Thyroid gland (tissue), 4 donors: Measurements from ENCODE around the gene USP6.

Experiments
- POLR2A ChIP-seq, 2 donors: fragments of 450-650 bp; IDR thresholded peaks; one replicate each; pipeline ENCODE4 v1.6.1; 2017; ENCODE audit warnings: antibody characterized with exemption in 2 of 2, mild to moderate bottlenecking in 2 of 2, moderate library complexity in 1 of 2
- TF ChIP-seq, protein P1 (sequence below), 6 experiments: fragments of 200-600 bp in 3 of 6; fragments of 450-650 bp in 3 of 6; sonication (generic) in 3 of 6; IDR thresholded peaks; one replicate each; pipeline ENCODE4 v1.5.1; 2016 to 2019; ENCODE audit warnings: antibody characterized with exemption in 6 of 6, mild to moderate bottlenecking in 2 of 6, inconsistent platforms in 1 of 6, moderate library complexity in 1 of 6

DNA sequence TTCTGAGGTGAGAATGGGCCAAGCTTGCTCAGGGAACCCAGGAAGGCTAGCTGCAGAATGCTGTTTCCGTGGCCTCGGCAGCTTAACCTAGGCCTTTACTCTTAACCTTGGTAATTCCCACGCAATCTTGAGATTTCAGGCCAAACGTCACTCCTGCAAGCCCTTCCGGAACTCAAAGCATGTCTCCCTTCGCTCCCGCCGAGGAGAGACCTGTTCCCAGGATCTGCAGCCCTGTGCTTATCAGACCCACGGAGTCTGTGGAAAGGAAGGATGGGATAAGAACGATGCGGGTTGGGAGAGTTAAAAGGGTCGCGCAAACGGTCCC lies 38.1 kb upstream of the USP6 start:
- TF ChIP-seq, protein P1, sequence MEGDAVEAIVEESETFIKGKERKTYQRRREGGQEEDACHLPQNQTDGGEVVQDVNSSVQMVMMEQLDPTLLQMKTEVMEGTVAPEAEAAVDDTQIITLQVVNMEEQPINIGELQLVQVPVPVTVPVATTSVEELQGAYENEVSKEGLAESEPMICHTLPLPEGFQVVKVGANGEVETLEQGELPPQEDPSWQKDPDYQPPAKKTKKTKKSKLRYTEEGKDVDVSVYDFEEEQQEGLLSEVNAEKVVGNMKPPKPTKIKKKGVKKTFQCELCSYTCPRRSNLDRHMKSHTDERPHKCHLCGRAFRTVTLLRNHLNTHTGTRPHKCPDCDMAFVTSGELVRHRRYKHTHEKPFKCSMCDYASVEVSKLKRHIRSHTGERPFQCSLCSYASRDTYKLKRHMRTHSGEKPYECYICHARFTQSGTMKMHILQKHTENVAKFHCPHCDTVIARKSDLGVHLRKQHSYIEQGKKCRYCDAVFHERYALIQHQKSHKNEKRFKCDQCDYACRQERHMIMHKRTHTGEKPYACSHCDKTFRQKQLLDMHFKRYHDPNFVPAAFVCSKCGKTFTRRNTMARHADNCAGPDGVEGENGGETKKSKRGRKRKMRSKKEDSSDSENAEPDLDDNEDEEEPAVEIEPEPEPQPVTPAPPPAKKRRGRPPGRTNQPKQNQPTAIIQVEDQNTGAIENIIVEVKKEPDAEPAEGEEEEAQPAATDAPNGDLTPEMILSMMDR (IDR thresholded peaks at IDR 0.05): no peak
- no peak for TF ChIP-seq POLR2A (IDR thresholded peaks at IDR 0.05)
